HG03354 (cell line): Measurements from ENCODE around the gene ALDH3B1.

Experiments
- ATAC-seq: cut with Tn5 transposase; IDR thresholded peaks from one replicate; pipeline ENCODE4 v1.9.1; 2021; ENCODE audit warnings: mild to moderate bottlenecking; ENCODE audit not compliant: unreplicated experiment, poor library complexity, severe bottlenecking

The ALDH3B1 gene

DNA sequence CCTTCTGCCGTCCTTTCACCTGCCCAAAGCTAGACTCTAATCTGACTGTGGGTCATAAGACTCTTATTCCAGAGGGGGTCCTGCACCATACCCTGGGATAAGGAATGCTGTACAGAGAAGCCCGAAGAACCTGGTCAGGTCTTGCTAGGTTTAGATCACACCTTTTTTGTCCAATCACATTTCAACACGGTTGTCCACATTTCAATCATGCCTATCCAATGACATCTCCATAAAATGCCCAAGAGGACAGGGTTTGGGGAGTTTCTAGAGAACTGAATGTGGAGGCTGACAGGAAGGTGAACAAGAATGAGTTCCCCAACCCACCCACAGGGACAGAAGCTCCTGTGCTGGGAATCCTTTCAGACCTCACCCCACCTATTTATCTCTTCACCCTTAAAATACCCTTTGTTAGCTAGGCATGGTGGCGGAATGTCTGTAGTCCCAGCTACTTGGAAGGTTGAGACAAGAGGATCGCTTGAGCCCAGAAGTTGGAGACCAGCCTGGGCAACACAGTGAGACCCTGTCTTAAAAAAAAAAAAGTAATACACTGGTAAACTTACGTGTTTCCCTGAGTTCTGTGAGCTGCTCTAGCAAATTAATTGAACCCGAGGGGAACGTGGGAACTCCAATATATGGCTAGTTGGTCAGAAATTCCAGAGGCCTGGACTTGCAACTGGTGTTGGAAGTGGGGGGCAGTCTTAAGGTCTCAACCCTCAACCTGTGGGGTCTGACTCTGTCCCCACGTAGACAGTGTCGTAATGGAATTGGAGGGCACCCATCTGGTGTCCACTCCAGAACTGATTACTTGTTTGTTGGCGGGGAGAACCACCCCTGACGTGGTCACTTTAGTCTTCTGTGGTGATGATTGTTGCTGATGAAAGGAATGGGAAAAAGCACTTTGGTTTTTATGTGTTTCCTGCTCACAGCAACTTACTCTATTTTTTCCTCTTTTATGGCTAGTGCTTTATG is 46.5 kb downstream of the ALDH3B1 start:
- no peak for ATAC-seq

DNA sequence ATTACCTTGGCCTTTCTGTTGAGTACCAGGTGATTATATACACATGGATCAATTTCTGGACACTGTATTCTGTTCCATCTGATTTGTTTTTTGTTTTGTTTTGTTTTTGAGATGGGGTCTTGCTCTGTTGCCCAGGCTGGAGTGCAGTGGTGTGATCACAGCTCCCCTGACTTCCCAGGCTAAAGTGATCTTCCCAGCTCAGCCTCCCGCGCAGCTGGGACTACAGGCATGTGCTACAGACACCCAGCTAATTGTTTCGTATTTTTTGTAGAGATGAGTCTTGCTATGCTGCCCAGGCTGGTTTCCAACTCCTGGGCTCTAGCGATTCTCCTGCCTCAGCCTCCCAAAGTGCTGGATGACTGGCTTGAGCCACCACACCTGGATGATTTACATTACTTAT is 47.7 kb downstream of the ALDH3B1 start:
- no peak for ATAC-seq

DNA sequence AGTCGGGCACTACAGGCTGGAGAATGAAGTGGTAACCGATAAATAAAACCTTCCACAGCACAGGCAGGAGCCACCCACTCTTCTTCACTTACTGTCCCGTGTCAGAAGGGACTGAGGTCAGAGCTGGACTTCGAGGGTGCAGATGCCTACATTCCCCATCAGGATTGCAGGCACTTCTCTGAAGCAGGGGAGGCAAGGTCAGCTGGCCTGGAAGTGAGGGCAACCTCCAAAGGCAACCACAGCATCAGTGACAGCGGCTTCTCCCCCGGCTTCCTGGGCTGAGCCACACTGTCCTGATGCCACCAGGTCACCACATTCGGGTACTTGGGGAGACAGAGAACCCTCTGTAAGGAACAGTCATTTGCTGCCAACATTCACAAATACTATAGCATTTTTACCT is 51.4 kb downstream of the ALDH3B1 start:
- no peak for ATAC-seq

DNA sequence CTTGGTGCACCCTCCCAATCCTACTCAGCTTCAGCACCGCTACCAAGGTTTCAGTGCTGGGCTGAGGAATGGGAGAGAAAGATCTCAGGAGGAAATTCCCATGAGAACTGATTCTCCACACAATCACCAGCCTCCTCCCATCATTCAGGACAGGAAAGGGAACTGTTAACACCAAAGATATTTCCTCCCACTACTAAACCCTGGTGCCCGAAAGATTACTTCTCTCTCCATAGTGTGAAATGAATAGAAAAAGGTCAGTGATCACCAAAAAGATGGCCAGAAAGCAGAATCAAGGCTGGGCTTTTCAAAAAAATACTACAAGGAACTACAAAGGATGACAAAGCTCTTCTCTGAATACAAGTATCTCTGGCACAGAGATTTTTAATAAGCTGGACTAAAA is 54.8 kb downstream of the ALDH3B1 start:
- no peak for ATAC-seq

DNA sequence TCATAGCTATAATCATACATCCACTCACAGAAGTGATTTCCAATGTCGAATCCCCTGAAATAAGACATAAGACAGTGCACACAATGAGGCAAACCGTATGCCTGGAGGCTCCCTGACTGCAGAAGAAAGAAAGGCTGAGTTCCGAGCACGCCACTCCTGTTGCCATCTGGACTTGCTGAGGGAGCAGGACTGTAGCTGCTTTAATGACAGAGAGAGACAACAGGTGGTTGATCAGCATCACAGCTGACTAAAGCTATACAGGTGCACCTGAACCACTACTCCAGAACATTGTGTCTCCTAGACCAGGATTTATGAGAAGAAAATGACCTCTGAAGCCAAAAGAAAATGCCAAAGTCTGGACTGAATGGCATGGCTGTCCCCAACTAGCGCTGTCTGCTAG is 55.7 kb downstream of the ALDH3B1 start:
- ATAC-seq: no peak

DNA sequence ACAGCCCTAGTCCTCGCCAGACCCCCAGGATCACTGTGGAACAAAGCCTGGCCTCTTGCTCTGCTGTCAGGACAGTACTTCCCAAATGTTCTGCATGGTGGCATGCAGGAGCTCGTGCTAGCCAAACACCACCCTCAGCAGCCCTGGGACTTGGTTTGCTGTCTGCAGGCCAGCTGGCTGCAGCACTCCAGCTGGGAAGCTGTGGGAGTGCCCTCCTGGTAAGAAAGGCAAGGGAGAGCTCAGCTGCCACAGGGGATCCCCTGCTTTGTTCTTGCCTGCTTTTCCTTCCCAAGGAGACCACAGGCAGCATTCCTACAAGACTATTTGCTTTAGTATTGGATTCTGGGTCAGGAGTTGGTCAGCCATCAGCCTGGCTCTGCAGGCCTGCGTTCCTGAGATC is 56.6 kb downstream of the ALDH3B1 start:
- no peak for ATAC-seq

DNA sequence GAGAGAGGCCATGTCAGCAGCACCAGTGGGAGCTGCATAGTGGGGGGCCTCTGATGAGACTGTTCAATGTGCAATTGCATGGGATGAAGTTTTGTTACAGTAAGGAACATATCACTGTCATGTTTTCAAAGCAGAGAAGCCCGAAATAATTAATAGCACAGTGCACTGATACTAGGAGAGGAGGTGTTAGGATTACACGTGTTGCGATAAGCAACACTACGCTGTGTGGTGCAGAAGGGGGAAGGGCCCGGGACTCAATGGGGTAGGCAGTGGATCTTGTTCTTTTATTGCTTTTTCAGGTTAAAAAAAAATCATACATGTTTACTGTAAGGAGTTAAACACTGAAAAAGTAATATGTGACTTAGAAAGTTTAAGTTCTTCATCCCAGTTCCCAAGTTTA is 57.9 kb downstream of the ALDH3B1 start:
- ATAC-seq: no peak

DNA sequence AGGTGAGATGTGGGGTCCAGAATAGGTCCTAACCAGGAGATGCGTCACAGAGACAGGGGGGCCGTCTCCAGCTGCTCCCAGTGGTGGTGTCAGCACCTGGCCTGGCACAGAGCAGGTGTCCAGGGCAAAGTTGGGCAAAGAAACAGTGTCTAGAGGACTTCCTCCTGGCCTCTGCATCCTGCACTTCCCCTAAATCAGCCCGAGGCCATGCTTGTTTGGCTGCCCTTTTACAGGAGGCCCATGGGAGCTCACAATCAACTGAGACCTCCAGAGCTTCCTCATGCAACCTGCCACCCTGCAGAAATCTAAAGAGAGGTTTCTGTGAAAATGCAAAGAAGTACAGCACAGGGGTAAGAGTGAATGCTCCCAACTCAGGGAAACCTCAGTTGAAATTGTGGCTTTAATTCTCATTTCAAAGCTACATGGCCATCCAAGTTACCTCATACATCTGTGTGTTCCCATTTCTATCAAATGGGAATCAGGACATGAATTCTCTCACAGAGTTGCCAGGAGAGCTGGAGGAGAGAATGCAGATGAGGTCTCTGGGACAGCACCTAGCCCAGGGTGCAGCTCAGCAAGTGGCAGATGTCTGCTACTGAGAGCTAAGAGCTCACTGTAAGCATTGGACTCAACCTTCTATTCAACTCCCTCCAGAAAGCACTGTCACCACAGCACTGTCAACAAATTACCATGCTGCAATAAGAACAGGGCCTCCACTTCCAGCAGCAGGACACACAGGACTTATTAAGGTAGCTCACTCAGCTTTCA is 61.3 kb downstream of the ALDH3B1 start:
- ATAC-seq: no peak

DNA sequence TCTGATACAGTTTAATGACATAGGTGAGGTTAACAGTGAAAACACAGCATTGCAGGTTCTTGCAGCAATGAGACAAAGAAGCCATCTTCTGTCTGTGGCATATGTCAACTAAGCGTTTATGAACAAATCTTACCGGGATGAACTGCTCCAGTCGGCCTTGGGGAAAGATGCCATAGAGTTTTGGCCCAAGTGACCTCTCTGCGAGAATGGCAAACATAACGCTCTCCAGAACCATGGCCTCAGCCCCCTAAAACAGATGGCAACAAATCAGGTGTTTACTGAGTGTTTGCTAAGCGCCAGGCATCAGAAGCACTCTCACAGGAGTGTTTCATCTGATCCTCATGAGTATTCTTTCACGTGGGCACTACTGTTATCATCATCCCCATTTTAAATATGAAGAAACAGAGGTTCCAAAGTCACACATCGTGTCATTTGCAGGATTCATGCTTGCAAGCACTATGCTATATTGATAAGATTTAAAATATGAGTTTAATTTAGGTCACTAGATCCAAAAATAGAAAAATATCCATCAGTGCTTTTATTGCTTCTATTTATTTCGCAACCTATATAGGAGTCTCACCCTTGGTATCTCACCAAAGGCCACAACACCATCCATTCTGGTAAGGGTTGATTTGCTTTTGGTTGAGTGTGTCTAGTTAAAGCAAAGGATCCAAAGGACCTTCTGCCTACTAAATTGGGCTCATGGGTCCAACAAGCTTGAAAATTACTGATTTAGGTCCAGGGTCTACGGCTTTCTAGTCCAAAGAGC is 64.6 kb downstream of the ALDH3B1 start:
- no peak for ATAC-seq

DNA sequence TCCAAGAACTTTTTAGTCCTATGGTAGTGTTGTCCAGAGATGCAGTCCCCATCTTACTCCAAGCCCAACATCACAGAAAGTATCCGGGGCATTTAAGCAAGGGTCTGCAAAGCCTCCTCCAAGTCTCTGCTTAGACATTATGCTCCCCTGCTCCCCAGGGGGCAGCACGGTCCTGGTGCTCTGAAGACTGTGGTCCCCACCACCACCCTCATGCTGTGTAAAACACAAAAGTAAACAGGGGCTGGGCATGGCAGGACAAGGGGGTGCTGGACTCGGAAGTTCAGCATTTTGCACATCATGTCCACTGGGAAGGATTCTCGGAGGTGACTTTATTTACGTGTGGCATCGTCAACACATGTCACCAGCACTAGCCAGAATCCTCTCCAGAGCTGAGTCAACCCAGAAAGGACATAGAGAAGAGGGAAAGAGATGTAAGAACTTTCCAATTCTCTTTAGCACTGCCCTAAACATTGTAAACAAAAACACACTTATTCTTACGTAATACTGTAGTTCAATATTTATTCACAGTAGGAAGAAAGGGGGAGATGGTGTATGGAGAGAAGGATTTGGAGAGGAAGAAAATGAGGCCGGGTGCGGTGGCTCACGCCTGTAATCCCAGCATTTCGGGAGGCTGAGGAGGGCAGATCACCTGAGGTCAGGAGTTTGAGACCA is 66.4 kb downstream of the ALDH3B1 start:
- no peak for ATAC-seq

DNA sequence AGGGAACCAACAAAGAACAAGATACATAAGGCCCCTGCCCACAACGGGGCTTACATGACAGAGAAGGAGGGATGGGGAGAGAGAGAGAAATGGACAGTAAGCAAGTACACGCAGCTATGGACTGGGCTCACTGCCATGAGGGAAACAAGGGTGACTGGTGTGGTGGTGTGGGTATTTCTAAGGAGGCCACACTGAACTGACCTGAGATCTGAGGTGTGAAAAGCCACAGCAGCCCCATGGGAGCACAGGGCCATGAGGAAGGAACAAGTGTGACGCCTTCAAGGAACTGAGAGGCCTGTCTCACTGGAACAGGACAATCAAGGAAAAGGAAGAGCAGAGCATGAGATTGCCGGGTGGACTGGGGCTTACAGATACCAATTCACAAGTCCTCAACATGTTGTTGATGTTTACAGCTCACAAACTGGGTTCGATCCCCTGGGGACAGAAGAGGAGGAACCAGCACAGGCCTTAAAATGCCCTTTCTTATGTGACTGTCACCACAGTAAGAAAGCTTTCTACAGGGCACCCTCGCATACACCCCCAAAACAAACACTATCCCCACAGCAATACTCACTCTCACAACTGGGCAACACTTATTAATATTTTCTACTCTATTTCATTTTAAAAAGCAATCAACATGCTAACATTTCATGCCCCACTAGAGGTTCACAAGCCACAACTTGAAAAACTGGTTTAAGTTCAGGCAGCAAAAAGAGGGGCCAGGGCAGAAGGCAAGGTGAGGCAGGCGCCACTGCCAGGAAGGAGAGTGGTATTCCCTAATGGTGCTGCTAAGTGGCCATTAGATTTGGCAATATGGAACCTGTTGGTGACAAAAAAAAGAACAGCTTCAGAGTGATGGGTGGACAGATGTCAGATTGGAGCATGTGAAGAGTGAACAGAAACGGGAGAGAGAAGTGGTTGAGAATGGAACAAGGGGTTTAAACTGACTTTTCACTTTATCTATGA is 67.8 kb downstream of the ALDH3B1 start:
- ATAC-seq: no peak
